Measurements from ENCODE around the gene EZH2.

- TF ChIP-seq POLR2A (IDR thresholded peaks at IDR 0.05; ENCODE audit: low read depth, low read length) (no peak), POLR2AphosphoS5 (IDR thresholded peaks at IDR 0.05; ENCODE audit: low read depth, low read length) (no peak)
These were observed 36.0 kb downstream of the EZH2 start for GRCh38 chr7:148847815-148848734.
